Naive B cell (primary cell): Measurements from ENCODE around the gene THEMIS2. TPM values are rescaled to one million over a fixed set of nuclear protein-coding genes. Genes with fewer than 3 reads are reported as not detected.
"Not testable (repeated sequence)": the region's sequence is repeated elsewhere in the genome, so short reads cannot be mapped to it uniquely, and the experiment has no call there.

Experiments used
- ATAC-seq, 2 donors: fragments of 150-1000 bp; cut with Tn5 transposase; 2 replicates each; pipeline ENCODE4 v1.10.0; 2021; ENCODE audit warnings: low read depth in 2 of 2, mild to moderate bottlenecking in 2 of 2, moderate library complexity in 2 of 2
- DNase-seq: peaks from one replicate; pipeline ENCODE4 v3.0.0; 2022
- H3K27ac Mint-ChIP-seq, 6 donors: one replicate each; pipeline ENCODE4 v1.8.0; 2020 to 2022; ENCODE audit warnings: mild to moderate bottlenecking in 6 of 6, mixed read lengths in 6 of 6, moderate library complexity in 5 of 6, inconsistent platforms in 2 of 6
- H3K27me3 Mint-ChIP-seq, 3 donors: one replicate each; pipeline ENCODE4 v1.8.0; 2021 to 2022; ENCODE audit warnings: mixed read lengths in 3 of 3, mild to moderate bottlenecking in 1 of 3
- H3K36me3 Mint-ChIP-seq, 2 donors: one replicate each; pipeline ENCODE4 v1.8.0; 2020 to 2022; ENCODE audit warnings: mixed read lengths in 2 of 2, inconsistent platforms in 1 of 2, mild to moderate bottlenecking in 1 of 2
- H3K4me1 Mint-ChIP-seq, 3 donors: one replicate each; pipeline ENCODE4 v1.8.0; 2020 to 2022; ENCODE audit warnings: mixed read lengths in 3 of 3, inconsistent platforms in 1 of 3, mild to moderate bottlenecking in 1 of 3, moderate library complexity in 1 of 3
- H3K4me3 Mint-ChIP-seq, 8 donors: one replicate each; pipeline ENCODE4 v1.8.0; 2020 to 2022; ENCODE audit warnings: mild to moderate bottlenecking in 8 of 8, mixed read lengths in 8 of 8, moderate library complexity in 8 of 8, inconsistent platforms in 2 of 8
- H3K9me3 Mint-ChIP-seq, 7 donors: one replicate each; pipeline ENCODE4 v1.8.0; 2020 to 2022; ENCODE audit warnings: mixed read lengths in 7 of 7, mild to moderate bottlenecking in 5 of 7, inconsistent platforms in 2 of 7, moderate library complexity in 1 of 7
- polyA plus RNA-seq, 6 donors: library from polyadenylated mRNA; unstranded; fragments of 300-500 nt; fragmentation: Illumina TruSeq; gene quantifications; one replicate each; pipeline ENCODE4 v1.2.3, GENCODE V29; 2021; ENCODE audit warnings: low read depth in 6 of 6

Gene THEMIS2
- polyA plus RNA-seq, result 10 to 100 TPM in 2 of 6 donors, 1 to 10 TPM in 4; 5.7 to 14.1 (median 9.5) TPM

DNA sequence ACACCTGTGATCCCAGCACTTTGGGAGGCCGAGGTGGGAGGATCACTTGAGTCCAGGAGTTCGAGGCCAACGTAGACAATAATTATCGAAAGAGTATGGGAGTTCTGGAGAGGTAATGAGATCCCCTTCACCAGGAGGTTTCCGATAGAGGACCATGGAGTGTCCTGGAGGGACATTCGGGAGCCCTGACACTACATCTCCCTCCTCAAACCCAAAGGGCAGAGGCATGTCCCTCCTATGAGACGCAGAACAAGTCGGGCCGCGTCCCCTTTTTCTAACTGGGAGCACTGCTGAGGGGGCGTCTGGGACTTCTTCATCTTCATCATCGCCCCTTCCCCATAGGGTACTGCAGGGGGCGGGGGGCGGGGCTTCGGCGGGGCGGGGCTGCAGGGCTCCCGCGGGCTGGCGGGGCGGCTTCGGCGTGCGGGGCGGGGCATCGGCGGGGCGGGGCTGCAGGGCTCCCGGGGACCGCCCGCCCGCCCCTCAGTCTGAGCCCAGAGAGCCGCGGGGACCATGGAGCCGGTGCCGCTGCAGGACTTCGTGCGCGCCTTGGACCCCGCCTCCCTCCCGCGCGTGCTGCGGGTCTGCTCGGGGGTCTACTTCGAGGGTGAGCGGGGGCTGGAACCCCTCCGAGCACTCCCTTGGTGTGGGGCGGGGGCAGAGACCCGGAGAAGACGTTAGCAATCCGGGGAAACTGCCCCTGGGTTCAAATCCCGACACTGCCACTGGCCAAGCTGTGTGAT lies at the start of gene THEMIS2:
THEMIS2 (plus strand) TSS at position 486 of the 743 bp plus-strand sequence; CDS start at position 514, 28 bp downstream.
- H3K9me3 Mint-ChIP-seq, result no peaks in the 10 kb centered on the region
- ATAC-seq, result peak; percentile 51 to 62
- peak; percentile 60 for DNase-seq
- no peaks in the 10 kb centered on the region for H3K27me3 Mint-ChIP-seq
- peak within 1 kb of the TSS; percentile 87 to 96 (median 94) for H3K4me3 Mint-ChIP-seq
- peak within 1 kb of the TSS; percentile 65 to 92 (median 90) for H3K27ac Mint-ChIP-seq
- peaks cover 35 to 62% (median 57%) of the 10 kb centered on the region in 3 donors for H3K4me1 Mint-ChIP-seq
- H3K36me3 Mint-ChIP-seq, result no peaks in the 10 kb centered on the region

DNA sequence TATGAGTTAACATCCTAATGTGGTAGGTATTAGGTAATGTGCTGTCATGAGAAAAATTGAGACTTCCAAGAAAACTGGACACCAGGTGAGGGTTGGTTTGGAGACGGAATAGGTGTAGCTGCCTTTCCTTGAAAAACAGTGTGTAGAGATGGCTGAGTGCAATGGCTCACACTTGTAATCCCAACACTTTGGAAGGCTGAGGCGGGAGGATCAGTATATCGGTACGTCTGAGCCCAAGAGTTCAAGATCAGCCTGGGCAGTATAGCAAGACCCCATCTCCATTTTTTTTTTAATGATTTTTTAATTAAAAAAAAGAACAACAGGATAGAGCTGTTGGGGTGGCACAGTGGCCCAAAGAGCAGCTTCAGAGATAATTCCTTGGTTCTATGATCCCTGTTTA lies 48.6 kb upstream of the THEMIS2 start:
- Mint-ChIP-seq H3K4me1 (no peaks in the 10 kb centered on the region), H3K27ac (no peak overlapping the region), H3K27me3 (no peaks in the 10 kb centered on the region), H3K4me3 (no peak overlapping the region), H3K36me3 (peaks cover 0 to 14% of the 10 kb centered on the region in 2 donors), H3K9me3 (no peaks in the 10 kb centered on the region)
- ATAC-seq (no peak), DNase-seq (no peak)

DNA sequence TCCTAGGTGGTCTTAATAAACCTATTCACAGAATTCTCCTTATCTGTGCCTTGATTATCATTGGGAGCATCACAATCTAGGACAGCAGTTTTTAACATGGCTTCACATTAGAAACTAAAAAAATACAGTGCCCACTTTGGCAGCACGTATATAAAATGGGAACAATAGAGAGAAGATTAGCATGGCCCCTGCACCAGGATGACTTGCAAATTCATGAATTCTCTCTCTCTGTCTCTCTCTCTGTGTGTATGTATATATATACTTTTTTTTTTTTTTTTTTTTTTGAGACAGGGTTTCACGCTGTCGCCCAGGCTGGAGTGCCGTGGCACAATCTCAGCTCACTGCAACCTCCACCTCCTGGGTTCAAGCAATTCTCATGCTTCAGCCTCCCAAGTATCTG lies 47.9 kb upstream of the THEMIS2 start:
- no peak for DNase-seq
- no peak overlapping the region for H3K27ac Mint-ChIP-seq
- no peak overlapping the region for H3K4me3 Mint-ChIP-seq
- H3K36me3 Mint-ChIP-seq, result peaks cover 0 to 10% of the 10 kb centered on the region in 2 donors
- H3K4me1 Mint-ChIP-seq, result no peaks in the 10 kb centered on the region
- H3K27me3 Mint-ChIP-seq, result no peaks in the 10 kb centered on the region
- H3K9me3 Mint-ChIP-seq, result no peaks in the 10 kb centered on the region
- no peak for ATAC-seq

DNA sequence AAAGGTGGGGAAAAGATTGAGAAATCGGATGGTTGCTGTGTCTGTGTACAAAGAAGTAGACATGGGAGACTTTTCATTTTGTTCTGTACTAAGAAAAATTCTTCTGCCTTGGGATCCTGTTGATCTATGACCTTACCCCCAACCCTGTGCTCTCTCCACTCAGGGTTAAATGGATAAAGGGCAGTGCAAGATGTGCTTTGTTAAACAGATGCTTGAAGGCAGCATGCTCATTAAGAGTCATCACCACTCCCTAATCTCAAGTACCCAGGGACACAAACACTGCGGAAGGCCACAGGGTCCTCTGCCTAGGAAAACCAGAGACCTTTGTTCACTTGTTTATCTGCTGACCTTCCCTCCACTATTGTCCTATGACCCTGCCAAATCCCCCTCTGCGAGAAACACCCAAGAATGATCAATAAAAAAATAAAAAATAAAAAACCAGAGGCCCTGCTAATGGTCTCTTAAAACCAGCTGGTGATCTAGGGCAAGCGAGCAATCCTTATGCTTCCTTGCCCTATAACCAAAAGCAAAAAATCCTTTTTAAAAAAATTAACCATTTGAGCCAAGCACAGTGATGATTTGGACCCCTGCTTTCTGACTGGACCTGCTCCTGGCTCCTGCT lies 42.9 kb upstream of the THEMIS2 start:
- H3K4me3 Mint-ChIP-seq, result peak overlapping the region; percentile 15 to 97 (median 93)
- not testable (repeated sequence) for H3K36me3 Mint-ChIP-seq, H3K9me3 Mint-ChIP-seq, ATAC-seq, DNase-seq, H3K27me3 Mint-ChIP-seq
- H3K27ac Mint-ChIP-seq, result peak overlapping the region in 3 of 6 donors; percentile 54 to 96 (median 95)
- H3K4me1 Mint-ChIP-seq, result peaks cover 13 to 26% (median 26%) of the 10 kb centered on the region in 3 donors

DNA sequence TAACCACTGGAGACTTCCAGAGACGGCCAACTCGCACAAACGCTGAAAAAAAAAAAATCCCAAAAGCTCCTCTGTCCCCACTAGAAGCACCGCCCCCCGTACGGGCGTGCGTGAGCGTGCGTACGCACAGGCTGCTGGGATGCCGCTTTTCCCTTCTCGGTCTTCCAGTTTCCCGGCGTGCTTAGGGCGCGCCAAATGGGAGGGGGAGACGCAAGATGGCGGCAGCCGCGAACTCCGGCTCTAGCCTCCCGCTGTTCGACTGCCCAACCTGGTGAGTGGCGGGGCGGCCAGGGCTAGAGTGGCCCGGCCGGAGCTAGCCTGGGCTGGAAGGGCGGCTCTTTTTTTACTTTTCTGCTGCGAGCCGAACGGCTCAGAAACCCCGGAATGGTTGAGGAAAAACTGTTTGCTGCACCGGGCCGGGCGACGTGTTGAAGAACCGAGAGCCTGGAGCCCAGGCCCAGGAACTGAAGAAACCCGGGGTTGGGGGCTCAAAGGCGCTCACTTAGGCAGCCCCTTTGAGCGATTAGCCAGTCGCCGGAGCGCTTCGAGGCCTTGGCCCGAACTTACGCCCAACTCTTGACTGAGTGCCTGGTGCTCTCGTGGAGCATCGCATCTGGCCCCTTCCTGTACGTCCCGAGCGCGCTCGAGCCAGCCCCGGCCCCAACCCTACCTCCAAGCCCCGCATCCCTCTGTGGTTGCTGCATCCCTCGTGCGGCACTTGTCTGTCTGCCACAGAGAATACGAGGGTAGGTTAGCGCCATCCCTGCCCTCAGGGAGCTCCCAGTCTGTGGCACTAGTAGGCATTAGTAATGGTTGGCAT lies 41.5 kb upstream of the THEMIS2 start, which contains the start of gene PPP1R8:
PPP1R8 (plus strand) TSS at position 162 of the 820 bp plus-strand sequence; CDS start at position 216, 54 bp downstream.
- no peaks in the 10 kb centered on the region for H3K27me3 Mint-ChIP-seq
- H3K36me3 Mint-ChIP-seq, result no peaks in the 10 kb centered on the region
- H3K4me1 Mint-ChIP-seq, result peaks cover 13 to 36% (median 35%) of the 10 kb centered on the region in 3 donors
- peak within 1 kb of the TSS; percentile 81 to 96 (median 94) for H3K27ac Mint-ChIP-seq
- H3K4me3 Mint-ChIP-seq, result peak within 1 kb of the TSS; percentile 92 to 97 (median 96)
- ATAC-seq (peak; percentile 98 to 99), DNase-seq (peak; percentile 86)
- no peaks in the 10 kb centered on the region for H3K9me3 Mint-ChIP-seq

DNA sequence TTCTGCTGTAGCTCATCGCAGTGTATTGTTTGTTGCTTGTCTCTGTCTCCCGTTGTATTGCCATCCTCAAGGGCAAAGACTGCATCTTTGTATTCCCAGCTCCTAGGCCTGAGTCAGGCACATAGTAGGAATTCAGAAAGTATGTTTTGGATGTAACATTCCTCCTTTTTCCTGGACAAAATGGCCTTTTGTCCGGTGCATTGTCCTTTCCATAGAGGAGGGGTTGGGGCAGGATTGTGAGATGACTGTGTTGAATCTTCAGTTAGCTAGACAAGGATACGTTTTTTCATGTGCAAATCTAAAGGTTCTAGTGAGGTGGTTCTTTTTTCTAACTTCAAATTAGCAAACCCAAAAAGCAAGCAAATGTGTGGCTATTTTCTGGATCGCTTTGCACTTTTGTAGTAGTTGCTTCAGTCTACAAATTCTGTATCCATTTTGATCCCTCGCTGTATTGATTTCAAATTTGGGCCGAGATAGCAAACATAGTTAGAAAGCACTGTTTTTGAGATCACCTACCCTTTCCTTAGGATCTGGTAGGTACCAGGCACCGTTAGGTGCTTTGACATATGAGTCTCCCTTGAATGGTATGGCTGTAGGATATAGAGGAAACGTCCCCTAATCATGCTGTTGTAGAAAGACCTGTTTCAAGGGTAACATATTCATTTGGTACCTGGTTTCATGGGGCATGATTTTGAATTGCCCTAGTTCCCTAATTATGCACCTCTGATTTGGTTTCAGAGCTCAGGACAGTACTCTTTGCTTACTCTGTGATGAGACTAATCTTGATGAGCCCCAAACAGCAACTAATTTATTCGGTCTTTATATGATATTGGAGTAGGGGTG lies 40.6 kb upstream of the THEMIS2 start:
- Mint-ChIP-seq H3K27ac (peak overlapping the region; percentile 32 to 96 (median 80)), H3K36me3 (no peaks in the 10 kb centered on the region), H3K27me3 (no peaks in the 10 kb centered on the region), H3K9me3 (no peaks in the 10 kb centered on the region), H3K4me1 (peaks cover 13 to 36% (median 36%) of the 10 kb centered on the region in 3 donors), H3K4me3 (peak overlapping the region; percentile 92 to 97 (median 96))
- DNase-seq (no peak), ATAC-seq (no peak)

DNA sequence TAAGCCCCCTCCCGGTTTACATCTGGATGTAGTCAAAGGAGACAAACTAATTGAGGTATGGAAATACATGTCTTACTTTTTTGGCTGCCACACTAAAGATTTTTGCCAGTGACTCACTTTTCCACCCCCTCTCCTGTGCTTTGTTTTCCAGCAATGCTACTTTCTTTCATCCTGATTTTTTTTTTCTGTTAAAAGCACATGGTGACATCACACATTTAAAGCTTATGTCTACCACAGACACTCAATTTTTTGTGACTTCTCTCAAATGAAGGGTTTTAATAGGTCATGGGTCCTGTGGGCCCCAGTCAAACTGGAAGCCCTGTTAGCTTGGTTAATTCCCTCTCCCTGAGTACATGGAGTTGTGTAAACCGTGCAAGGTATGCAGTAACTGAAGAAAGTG lies 39.6 kb upstream of the THEMIS2 start:
- Mint-ChIP-seq H3K27me3 (no peaks in the 10 kb centered on the region), H3K36me3 (no peaks in the 10 kb centered on the region), H3K9me3 (no peaks in the 10 kb centered on the region), H3K4me1 (peaks cover 13 to 36% (median 36%) of the 10 kb centered on the region in 3 donors), H3K4me3 (peak overlapping the region in 6 of 8 donors; percentile 0 to 97 (median 67)), H3K27ac (peak overlapping the region in 4 of 6 donors; percentile 47 to 92 (median 50))
- ATAC-seq (no peak), DNase-seq (no peak)

DNA sequence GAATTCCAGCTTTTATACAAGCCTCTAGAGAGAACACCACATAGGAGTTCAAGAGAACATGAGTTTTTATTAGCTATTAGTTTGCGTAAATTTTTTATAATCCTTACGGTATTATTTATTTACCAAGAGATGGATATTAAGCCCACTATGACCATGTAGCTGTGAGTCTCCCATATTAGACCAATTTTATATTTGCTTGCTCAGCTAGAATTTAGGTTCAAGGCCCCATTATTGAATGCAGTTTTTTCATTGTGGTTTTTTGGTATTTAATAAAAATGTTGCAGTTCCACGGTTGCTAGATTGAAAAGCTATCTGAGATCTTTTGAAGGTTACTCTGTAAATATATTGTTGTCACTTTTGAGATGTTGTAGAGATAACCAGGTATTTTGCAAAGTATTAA lies 38.9 kb upstream of the THEMIS2 start:
- Mint-ChIP-seq H3K4me1 (peaks cover 13 to 36% (median 36%) of the 10 kb centered on the region in 3 donors), H3K4me3 (no peak overlapping the region), H3K27me3 (no peaks in the 10 kb centered on the region), H3K36me3 (no peaks in the 10 kb centered on the region), H3K27ac (no peak overlapping the region), H3K9me3 (no peaks in the 10 kb centered on the region)
- DNase-seq (no peak), ATAC-seq (no peak)

DNA sequence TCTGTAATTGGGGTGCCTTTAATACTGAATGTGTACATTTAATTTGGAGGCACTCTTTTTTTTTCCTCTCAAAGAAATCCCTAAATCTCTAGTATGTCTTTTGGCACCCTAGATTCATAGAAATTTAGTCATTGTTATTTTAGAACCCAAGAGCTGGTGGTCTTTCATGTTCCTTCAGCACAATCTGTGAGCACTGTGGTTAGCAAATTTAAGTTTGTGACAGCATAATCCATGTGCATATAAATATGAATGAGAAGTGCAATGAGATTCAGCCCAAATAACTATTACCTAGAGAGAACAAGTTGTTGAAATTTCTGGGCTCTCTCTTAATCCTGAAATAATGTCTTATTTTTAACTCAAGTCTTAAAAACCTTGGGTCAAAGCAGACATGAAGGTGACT lies 37.3 kb upstream of the THEMIS2 start:
- Mint-ChIP-seq H3K27me3 (no peaks in the 10 kb centered on the region), H3K4me1 (peaks cover 13 to 36% (median 33%) of the 10 kb centered on the region in 3 donors), H3K9me3 (no peaks in the 10 kb centered on the region), H3K27ac (peak overlapping the region in 1 of 6 donors; percentile 63), H3K36me3 (no peaks in the 10 kb centered on the region), H3K4me3 (no peak overlapping the region)
- DNase-seq (no peak), ATAC-seq (no peak)

DNA sequence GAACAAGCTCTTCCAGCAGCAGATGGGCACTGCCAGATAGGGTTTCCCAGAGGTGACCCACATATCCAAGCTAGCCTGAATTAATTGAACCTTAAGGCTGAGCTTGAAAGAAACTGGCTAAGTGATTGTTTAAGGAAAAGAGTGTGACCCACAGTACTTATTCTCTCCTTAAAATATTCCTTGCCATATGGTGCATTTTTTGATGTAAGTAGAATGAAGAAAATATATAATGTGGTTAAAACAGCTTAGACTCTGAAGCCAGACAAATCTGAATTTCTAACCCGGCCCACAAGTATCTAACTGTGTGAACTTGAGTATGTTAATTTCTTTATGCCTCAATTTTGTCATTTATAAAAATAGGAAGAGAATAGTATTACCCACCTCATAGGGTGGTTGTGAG lies 36.8 kb upstream of the THEMIS2 start:
- peak overlapping the region in 2 of 6 donors; percentile 26 to 63 for H3K27ac Mint-ChIP-seq
- H3K4me1 Mint-ChIP-seq, result peaks cover 13 to 36% (median 30%) of the 10 kb centered on the region in 3 donors
- ATAC-seq, result no peak
- no peak for DNase-seq
- no peaks in the 10 kb centered on the region for H3K9me3 Mint-ChIP-seq
- no peaks in the 10 kb centered on the region for H3K36me3 Mint-ChIP-seq
- peak overlapping the region in 1 of 8 donors; percentile 56 for H3K4me3 Mint-ChIP-seq
- H3K27me3 Mint-ChIP-seq, result no peaks in the 10 kb centered on the region

DNA sequence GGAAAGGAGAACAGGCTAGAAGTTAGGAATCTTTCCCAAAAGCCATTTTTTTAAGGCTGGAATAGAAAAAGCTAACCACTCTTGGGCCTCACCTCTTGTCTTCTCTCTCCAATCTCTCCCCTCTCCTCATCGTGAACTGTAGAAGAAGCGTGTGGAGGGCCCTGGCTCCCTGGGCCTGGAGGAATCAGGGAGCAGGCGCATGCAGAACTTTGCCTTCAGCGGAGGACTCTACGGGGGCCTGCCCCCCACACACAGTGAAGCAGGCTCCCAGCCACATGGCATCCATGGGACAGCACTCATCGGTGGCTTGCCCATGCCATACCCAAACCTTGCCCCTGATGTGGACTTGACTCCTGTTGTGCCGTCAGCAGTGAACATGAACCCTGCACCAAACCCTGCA lies 22.4 kb upstream of the THEMIS2 start:
- Mint-ChIP-seq H3K4me3 (no peak overlapping the region), H3K27ac (peak overlapping the region in 1 of 6 donors; percentile 70), H3K9me3 (no peaks in the 10 kb centered on the region), H3K36me3 (peaks cover 0 to 4% of the 10 kb centered on the region in 2 donors), H3K4me1 (peaks cover 0 to 3% (median 0%) of the 10 kb centered on the region in 3 donors), H3K27me3 (no peaks in the 10 kb centered on the region)
- DNase-seq, result no peak
- no peak for ATAC-seq

DNA sequence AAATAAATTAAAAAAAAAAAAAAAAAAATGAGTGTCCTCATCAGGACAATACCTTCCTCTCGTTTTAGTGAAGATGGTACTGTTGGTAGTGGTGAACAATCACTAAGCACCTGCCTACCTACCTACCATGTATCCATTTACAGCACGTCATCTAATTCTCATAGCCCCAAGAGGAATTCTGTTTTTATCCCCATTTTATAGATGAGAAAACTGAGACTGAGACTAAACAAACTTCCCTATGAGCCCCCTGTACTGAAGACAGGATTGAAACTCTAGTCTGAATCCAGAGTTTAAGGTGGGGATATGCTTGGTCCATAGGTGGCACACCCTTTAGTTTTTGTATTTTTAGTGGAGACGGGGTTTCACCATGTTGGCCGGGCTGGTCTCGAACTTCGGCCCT lies 17.3 kb upstream of the THEMIS2 start:
- H3K36me3 Mint-ChIP-seq, result peaks cover 0 to 4% of the 10 kb centered on the region in 2 donors
- no peak overlapping the region for H3K4me3 Mint-ChIP-seq
- peak overlapping the region in 1 of 6 donors; percentile 38 for H3K27ac Mint-ChIP-seq
- H3K27me3 Mint-ChIP-seq, result no peaks in the 10 kb centered on the region
- ATAC-seq, result no peak
- DNase-seq, result no peak
- H3K4me1 Mint-ChIP-seq, result peaks cover 8 to 13% (median 11%) of the 10 kb centered on the region in 3 donors
- H3K9me3 Mint-ChIP-seq, result no peaks in the 10 kb centered on the region
